ENCODE data around the gene GLOD4.

DNA sequence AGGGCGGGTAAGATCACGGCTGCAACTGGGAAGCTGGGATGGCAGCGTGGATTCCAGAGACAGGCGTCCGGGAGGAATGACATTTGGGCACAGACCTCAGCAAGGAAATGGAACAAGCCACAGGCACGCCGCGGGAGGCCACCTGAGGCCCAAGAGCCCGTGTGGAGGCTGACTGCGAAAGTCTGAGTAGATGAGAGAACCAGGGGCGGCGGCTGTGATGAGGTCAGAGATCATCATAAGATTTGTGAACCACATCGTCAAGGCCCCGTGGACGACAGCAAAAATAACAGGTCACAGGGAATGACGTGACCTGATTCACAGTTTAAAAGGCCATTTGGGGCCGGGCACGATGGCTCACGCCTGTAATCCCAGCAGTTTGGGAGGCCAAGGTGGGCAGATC, 48.3 kb upstream of the GLOD4 start:
- TF ChIP-seq, protein P1, sequence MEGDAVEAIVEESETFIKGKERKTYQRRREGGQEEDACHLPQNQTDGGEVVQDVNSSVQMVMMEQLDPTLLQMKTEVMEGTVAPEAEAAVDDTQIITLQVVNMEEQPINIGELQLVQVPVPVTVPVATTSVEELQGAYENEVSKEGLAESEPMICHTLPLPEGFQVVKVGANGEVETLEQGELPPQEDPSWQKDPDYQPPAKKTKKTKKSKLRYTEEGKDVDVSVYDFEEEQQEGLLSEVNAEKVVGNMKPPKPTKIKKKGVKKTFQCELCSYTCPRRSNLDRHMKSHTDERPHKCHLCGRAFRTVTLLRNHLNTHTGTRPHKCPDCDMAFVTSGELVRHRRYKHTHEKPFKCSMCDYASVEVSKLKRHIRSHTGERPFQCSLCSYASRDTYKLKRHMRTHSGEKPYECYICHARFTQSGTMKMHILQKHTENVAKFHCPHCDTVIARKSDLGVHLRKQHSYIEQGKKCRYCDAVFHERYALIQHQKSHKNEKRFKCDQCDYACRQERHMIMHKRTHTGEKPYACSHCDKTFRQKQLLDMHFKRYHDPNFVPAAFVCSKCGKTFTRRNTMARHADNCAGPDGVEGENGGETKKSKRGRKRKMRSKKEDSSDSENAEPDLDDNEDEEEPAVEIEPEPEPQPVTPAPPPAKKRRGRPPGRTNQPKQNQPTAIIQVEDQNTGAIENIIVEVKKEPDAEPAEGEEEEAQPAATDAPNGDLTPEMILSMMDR (IDR thresholded peaks at IDR 0.05; ENCODE audit: insufficient read depth, low read depth, low read length), result no peak
- TF ChIP-seq EZH2 (IDR thresholded peaks at IDR 0.05; ENCODE audit: insufficient read depth, low read length), result no peak
